Prostate gland (tissue), 2 donors: ENCODE measurements around the gene LPA.

Experiments
- POLR2A ChIP-seq: fragments of 450-650 bp; IDR thresholded peaks from one replicate; pipeline ENCODE4 v1.6.1; 2016; ENCODE audit warnings: antibody characterized with exemption, mild to moderate bottlenecking
- POLR2AphosphoS5 ChIP-seq: sonication (generic); formaldehyde crosslinking; IDR thresholded peaks from one replicate; pipeline ENCODE4 v1.6.1; 2017; ENCODE audit warnings: antibody characterized with exemption
- TF ChIP-seq, protein P1 (sequence below), 4 experiments: fragments of 200-600 bp in 2 of 4; fragments of 450-650 bp in 2 of 4; sonication (generic) in 2 of 4; IDR thresholded peaks; 1 replicate in 3 of 4; 2 replicates in 1 of 4; pipeline ENCODE4 v1.5.1; 2016 to 2019; ENCODE audit warnings: antibody characterized with exemption in 4 of 4, mild to moderate bottlenecking in 2 of 4, moderate library complexity in 2 of 4

DNA sequence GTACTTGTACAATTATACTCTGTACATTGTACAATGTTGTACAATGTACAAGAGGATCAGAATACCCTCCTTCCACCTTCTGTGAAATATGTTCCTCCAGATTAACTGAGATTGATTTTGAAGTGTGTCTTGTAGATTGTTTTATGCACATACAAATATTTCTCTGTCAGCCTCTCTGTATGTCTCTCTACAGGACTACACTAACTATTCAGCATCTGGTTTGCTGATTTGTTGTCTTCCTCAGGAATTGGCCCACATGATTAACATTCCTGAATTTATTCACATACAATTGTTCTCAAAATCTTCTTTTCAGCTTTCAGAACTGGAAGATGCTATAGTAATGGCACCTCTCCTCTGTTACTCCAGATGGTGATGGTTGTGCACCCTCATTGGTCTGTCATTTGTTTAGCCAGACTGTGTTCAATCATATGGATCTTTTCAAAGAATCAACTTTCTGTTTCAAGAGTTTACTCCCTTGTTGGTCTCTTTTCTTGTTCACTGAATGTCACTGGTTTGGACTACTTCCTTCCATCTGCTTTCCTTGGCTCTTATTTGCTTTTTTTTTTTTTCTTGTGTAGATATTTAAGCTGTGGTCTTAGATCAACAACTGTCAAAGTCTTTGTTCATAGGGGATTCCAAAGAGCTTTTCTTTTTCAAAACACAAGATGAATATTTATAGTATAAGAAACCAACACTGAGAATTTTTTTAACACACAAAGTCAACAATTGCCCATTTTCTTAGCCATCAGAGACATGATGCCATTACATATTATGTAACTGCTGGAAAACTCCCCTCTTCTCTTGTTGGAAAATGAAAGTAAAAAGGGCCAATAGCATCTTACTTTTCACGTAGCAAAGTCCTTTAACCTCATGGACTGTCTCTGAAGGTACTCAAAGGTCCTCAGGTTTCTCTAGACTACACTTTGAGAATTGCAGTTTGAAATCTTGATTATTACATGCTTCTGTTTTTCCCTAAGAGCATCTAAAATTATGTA is 67.9 kb downstream of the LPA start:
- TF ChIP-seq, protein P1, sequence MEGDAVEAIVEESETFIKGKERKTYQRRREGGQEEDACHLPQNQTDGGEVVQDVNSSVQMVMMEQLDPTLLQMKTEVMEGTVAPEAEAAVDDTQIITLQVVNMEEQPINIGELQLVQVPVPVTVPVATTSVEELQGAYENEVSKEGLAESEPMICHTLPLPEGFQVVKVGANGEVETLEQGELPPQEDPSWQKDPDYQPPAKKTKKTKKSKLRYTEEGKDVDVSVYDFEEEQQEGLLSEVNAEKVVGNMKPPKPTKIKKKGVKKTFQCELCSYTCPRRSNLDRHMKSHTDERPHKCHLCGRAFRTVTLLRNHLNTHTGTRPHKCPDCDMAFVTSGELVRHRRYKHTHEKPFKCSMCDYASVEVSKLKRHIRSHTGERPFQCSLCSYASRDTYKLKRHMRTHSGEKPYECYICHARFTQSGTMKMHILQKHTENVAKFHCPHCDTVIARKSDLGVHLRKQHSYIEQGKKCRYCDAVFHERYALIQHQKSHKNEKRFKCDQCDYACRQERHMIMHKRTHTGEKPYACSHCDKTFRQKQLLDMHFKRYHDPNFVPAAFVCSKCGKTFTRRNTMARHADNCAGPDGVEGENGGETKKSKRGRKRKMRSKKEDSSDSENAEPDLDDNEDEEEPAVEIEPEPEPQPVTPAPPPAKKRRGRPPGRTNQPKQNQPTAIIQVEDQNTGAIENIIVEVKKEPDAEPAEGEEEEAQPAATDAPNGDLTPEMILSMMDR (IDR thresholded peaks at IDR 0.05): no peak
- no peak for TF ChIP-seq POLR2AphosphoS5
- TF ChIP-seq POLR2A: no peak
